HG03571 (cell line): ENCODE measurements around the gene KCNIP3.

Experiments used
- ATAC-seq: cut with Tn5 transposase; IDR thresholded peaks from one replicate; pipeline ENCODE4 v1.9.1; 2021; ENCODE audit not compliant: unreplicated experiment

KCNIP3 gene

GRCh38 chr2:95382686-95383634 lies 85.8 kb downstream of the KCNIP3 start:
- no peak for ATAC-seq

GRCh38 chr2:95383635-95384027 lies 86.5 kb downstream of the KCNIP3 start:
- no peak for ATAC-seq

- no peak for ATAC-seq
Observed at GRCh38 chr2:95384854-95385569, 87.9 kb downstream of the KCNIP3 start.

GRCh38 chr2:95385570-95385984 lies 88.4 kb downstream of the KCNIP3 start:
- ATAC-seq: no peak

GRCh38 chr2:95386031-95386430 lies 88.9 kb downstream of the KCNIP3 start:
- no peak for ATAC-seq

- ATAC-seq: no peak
Observed at GRCh38 chr2:95387358-95387757, 90.2 kb downstream of the KCNIP3 start.

- no peak for ATAC-seq
Observed at GRCh38 chr2:95388091-95388692, 91.0 kb downstream of the KCNIP3 start.

GRCh38 chr2:95388856-95389244 lies 91.7 kb downstream of the KCNIP3 start:
- ATAC-seq: no peak

- ATAC-seq: peak; percentile 51
Observed at GRCh38 chr2:95389245-95390119, 92.3 kb downstream of the KCNIP3 start.

- ATAC-seq: no peak
Observed at GRCh38 chr2:95390272-95390880, 93.2 kb downstream of the KCNIP3 start.

GRCh38 chr2:95390881-95391321 lies 93.8 kb downstream of the KCNIP3 start:
- ATAC-seq: no peak

GRCh38 chr2:95391641-95392310 lies 94.6 kb downstream of the KCNIP3 start:
- no peak for ATAC-seq

GRCh38 chr2:95392320-95392719 lies 95.2 kb downstream of the KCNIP3 start:
- no peak for ATAC-seq

GRCh38 chr2:95392730-95393455 lies 95.7 kb downstream of the KCNIP3 start:
- no peak for ATAC-seq

- no peak for ATAC-seq
Observed at GRCh38 chr2:95393901-95394300, 96.8 kb downstream of the KCNIP3 start.

- ATAC-seq: no peak
Observed at GRCh38 chr2:95399061-95399460, 101.9 kb downstream of the KCNIP3 start.

GRCh38 chr2:95401480-95401879 lies 104.3 kb downstream of the KCNIP3 start:
- ATAC-seq: no peak

GRCh38 chr2:95402004-95402369 lies 104.8 kb downstream of the KCNIP3 start:
- peak; percentile 4 for ATAC-seq
